CD4-positive, alpha-beta T cell treated with Interleukin-21 for 1 hour (primary cell): ENCODE measurements around the gene OSGEPL1.
"Not testable (repeated sequence)": the region's sequence is repeated elsewhere in the genome, so short reads cannot be mapped to it uniquely, and the experiment has no call there.

Experiments used
- DNase-seq: peaks from one replicate; pipeline ENCODE4 v3.0.0-alpha.2; 2020

The OSGEPL1 gene, protein sequence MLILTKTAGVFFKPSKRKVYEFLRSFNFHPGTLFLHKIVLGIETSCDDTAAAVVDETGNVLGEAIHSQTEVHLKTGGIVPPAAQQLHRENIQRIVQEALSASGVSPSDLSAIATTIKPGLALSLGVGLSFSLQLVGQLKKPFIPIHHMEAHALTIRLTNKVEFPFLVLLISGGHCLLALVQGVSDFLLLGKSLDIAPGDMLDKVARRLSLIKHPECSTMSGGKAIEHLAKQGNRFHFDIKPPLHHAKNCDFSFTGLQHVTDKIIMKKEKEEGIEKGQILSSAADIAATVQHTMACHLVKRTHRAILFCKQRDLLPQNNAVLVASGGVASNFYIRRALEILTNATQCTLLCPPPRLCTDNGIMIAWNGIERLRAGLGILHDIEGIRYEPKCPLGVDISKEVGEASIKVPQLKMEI

DNA sequence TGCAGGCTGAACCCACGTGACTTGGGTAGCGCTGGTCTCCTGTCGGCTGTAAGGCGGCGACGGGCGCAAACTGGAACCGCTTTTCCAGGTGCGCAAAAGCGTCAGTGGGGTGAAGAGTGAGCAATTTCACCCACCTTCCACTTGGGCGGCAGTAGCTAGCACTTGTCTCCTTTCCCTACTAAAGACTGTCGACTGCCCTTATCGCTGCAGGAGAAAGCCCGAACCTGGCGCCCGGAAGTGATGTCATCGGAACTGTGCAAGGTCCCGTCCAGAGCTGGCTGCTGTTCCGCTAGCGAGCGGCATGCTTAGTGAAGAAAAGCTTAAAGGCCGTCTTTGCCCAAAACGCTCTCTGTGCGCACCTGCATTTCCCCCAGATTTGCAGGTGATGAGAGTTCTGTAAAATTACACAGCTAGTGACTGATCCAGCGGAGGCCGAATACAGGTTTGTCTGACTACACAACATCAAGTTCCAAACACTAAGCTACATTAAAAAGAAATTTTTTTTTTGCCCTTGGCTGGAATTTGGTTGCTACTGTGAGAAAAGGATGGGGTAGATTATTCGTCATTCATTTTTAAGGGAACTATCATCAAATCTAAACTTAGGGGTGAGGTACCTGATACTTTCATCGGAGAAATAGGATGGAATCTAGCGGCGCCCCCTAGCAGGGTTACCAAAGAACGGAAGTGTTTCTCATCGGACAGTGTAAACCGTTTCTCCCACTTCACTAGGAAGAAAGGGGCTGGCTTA, at the start of gene OSGEPL1:
OSGEPL1 (minus strand) TSS at position 242 of the 748 bp plus-strand sequence. CDS start 1,152 bp downstream, outside the sequence.
- peak; percentile 93 for DNase-seq

DNA sequence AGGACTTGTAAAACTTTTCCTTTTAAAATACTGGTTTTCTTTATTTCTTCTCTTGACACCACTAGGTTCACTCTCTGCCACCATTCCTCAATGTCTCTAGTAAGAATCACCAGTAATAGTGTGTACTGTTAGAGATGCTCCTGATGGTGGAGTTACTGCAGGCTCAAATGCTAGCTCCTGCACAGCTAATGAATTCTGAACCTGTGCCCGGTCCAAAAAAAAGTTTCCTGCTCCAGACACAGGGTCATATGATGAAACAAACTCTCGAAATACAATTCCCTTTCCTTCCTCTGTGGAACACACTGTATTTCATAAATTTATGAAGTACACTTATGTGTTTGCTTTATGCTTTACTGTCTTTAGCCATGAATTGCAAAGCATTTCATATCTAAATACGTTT, 40.8 kb upstream of the OSGEPL1 start:
- DNase-seq = no peak

DNA sequence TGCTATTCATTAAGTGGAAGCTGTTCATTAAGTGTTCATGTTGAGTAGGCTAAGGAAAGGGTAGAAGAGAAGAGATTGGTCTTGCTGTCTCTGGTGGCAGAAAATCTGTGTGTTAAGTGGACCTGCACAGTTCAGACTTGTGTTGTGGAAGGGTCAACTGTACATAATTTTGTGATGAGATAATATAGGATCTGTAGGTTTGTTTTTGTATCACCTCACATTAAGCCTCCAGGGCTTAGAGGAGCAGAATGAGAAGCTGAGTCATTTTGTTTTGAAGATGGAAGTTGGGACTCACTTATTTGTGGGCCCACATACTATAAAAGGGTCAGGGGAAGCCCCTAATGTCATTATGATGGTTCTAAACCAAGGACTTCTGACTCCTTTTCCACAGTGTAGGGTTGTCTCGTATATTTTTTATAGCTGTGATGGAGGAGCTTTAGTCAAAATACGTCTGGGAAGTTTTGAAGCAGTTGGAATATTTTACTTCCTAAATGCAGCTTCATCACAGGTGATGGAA, 39.9 kb upstream of the OSGEPL1 start:
- DNase-seq = no peak

GRCh38 chr2:189799531-189799930, 36.9 kb upstream of the OSGEPL1 start:
- no peak for DNase-seq

- DNase-seq = no peak
Observed at GRCh38 chr2:189799030-189799331, 36.4 kb upstream of the OSGEPL1 start.

DNA sequence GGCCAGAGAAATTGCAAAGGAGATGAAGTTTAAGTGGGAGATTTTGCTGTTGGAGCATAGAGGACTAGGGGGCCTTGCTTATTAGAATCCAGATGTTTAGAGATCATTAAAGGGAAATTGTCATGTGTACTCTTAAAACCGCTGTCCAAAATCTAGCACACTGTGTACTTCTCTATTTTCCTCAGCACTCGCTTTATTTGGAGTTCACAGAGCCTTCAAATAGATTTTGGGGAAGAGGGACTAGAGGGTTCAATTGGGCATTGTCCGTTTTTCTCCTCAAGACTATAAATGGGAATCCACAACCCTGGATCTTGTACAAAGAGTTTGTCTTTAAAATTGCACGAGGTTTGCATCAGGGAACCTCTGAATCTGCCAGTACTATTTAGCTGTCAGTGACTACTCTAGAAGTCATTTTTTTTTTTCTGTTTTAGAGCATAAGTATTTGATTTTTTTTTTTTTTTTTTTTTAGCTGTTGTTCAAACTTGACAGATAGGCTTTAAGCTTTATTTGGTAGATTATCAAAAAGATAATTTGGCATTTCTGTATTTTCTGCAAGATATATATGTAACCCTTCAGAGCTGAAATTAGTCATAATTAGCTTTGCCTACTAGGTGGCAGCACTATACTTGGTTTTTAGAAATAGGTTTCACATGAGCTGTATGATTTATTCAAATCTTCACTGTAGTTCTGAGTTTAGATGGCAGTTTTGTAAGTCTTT, 35.9 kb upstream of the OSGEPL1 start:
- DNase-seq = peak; percentile 33

DNA sequence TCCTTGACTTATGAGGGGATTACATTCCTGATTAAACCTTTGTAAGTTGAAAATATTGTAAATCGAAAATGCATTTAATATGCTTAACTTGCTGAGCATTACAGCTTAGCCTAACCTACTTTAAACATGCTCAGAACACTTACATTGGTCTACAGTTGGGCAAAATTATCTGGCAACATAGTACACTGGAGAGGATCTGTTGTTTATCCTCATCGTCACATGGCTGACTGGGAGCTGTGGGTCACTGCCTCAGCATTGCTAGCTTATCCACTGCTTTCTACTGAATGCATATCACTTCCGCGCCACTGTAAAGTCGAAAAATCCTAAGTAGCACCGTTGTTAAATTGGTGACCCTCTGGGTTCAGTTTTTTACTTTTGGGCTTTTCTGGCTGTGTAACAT, 35.3 kb upstream of the OSGEPL1 start:
- no peak for DNase-seq

GRCh38 chr2:189794310-189794709, 31.7 kb upstream of the OSGEPL1 start:
- DNase-seq = no peak

DNA sequence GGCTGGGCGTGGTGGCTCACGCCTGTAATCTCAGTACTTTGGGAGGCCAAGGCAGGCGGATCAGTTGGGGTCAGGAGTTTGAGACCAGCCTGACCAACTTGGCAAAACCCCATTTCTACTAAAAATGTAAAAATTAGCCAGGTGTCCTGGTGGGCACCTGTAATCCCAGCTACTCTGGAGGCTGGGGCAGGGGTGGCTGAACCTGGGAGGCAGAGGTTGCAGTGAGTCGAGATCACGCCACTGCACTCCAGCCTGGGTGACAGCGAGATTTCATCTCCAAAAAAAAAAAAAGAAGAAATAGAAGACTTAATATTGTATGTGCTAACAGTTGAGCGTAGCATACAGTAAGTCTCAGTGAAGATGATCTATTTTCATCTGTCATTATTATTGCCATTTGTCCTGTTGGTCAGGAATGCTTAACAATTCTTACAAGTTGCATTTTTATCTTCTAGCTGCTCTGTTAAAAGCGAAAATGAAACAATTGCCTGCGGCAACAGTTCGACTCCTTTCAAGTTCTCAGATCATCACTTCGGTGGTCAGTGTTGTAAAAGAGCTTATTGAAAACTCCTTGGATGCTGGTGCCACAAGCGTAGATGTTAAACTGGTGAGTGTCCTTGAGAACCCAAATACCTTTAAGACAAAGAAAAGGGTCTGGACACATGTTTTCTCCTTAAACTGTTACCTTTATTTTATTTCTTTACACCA, 28.9 kb upstream of the OSGEPL1 start:
- DNase-seq = peak; percentile 59

DNA sequence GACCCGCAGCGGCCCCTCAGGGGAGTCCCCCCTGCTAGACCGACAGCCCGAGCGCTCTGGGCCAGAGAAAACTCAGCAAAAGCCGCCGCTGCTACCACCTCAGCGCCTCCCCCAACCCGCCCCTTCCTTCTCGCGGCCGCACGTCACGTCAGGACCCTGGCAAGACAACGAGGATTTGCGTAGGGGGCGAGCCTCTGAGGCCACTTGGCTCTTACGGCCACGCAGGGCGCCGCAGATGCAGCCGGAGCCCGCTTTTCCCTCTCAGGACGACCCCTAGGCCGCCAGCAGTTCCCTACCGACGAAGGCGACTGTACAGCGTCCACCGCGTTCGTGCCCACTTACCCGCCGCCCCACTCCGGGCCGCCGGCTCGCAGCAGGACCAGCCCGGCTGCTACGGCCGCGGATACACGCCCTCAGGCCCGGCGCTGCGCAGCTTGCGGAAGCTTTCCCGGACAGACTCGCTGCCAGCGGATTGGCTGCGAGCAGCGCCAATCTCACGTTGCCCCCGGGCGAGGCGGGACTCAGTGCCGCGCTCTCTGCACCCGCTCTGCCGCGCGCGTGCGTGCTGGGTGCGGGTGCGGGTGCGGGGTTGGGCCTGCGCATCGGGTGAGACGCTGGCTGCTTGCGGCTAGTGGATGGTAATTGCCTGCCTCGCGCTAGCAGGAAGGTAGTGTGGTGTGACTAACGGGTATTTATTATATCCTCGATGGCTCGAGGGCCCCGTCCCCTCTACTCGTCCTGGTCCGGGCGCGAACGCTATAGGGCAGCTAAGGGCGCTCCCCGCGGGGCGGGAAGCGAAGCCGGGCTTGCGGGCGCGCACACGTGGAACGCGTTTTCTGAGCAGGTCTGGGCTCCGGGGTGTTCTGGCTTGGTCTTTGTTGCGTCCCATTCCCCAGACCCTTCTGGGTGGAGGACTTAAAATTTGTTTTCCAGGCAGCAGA, 21.6 kb upstream of the OSGEPL1 start, which contains the start of the genes ORMDL1 and PMS1:
ORMDL1 (minus strand) TSS at position 413 of the 941 bp plus-strand sequence. CDS start 1,744 bp downstream, outside the sequence.
PMS1 (plus strand) TSS at position 524 of the 941 bp plus-strand sequence. CDS start 7,360 bp downstream, outside the sequence.
- DNase-seq = peak; percentile 94

DNA sequence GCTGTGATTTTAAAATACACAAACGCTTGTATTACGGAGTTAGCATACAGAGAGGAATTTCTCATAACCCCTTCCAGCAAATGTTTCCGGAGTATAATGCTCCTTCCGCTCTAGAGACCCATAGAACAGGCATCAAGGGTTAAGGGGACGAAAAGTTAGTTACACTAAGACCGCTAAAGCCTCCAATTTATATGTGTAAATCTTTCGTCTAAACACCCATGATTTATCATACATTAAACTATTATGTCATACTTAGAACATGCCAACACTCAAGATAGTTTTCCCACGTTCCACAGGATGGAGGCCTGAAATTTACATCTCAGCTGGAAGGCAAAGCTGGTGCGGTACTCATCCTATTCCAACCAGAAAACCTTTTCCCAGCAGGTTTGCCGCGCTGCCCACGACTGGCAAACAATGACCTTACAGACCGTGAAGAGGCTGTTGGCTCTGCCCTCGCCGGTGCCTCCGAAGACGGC, 20.9 kb upstream of the OSGEPL1 start:
- DNase-seq = peak; percentile 49

- peak; percentile 9 for DNase-seq
Observed at GRCh38 chr2:189782221-189782671, 19.7 kb upstream of the OSGEPL1 start.

- no peak for DNase-seq
Observed at GRCh38 chr2:189772212-189772611, 9.6 kb upstream of the OSGEPL1 start.

- no peak for DNase-seq
Observed at GRCh38 chr2:189770590-189771322, 8.2 kb upstream of the OSGEPL1 start.

DNA sequence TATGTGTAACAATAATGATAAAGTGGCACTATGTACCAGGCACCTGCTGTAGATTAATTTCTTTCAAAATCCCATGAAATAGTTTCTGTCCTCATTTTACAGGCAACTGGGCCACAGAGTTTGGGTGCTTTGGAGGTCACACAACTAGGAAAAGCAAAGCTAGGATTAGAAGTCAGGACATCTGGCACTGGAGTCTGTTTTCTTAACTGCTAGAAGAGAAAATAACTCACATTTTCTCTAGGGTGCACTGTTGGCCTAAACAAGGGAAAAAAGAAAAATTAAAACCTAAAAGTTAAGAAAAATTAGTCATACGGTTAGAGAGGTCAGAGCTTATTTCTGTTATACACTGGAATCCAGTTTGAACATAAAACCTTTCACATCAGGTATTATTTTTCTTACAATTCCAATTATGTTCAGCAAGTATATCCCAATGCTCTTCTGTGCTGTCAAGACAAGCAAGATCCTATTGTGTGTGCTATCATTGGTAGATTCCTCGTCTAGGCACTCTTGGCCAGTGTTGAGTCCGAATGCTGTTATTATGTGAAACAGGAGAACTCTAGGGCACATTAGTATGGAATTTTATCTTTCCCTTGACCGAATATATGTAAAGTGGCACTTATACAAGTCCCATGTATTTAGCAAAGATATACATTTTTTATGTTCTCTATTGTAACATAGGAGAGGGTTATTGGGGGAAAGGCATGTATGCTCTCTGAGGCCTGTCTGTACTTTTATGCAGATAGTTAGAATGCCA, 1.5 kb upstream of the OSGEPL1 start:
- DNase-seq = no peak

- DNase-seq = no peak
Observed at GRCh38 chr2:189762229-189762550, 402 bp downstream of the OSGEPL1 start.

- not testable (repeated sequence) for DNase-seq
Observed at GRCh38 chr2:189760154-189760553, 2.4 kb downstream of the OSGEPL1 start.

GRCh38 chr2:189756311-189756952, 6.2 kb downstream of the OSGEPL1 start:
- no peak for DNase-seq

DNA sequence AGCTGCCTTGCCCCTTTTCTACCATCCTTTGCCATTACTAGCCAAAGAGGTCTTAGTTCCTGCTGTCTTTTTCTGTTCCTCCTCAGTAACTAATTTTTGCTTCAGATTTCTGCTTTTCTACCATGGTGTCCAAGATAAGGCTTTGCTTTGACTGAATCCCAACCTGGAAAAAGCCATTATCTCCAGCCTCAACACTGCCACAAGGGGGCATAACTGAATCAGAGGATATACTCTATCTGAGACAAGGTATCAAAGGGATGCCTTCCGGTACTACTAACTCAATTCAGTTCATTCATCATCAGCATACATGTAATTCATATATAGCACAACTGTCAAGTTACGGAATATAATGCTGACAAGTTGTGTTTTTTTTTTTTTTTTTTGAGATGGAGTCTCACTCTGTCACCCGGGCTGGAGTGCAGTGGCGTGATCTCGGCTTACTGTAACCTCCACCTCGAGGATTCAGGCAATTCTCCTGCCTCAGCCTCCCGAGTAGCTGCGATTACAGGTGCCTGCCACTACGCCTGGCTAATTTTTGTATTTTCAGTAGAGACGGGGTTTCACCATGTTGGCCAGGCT, 11.4 kb downstream of the OSGEPL1 start:
- DNase-seq = peak; percentile 59
